WTC11 (cell line): ENCODE data around the gene CHCT1.

Experiments used
- CTCF ChIP-seq: fragments of 200-600 bp; IDR thresholded peaks from 2 replicates; pipeline ENCODE4 v1.8.0; 2022; ENCODE audit warnings: antibody characterized with exemption
- E2F1 ChIP-seq: sonication (generic); formaldehyde crosslinking; IDR thresholded peaks from 2 replicates; pipeline ENCODE4 v1.8.0; 2022; ENCODE audit warnings: mild to moderate bottlenecking, missing genetic modification reagents
- FOXP1 ChIP-seq: sonication (generic); formaldehyde crosslinking; IDR thresholded peaks from 2 replicates; pipeline ENCODE4 v1.8.0; 2022; ENCODE audit warnings: missing genetic modification reagents, mild to moderate bottlenecking, moderate library complexity, borderline replicate concordance
- IRF2 ChIP-seq: sonication (generic); formaldehyde crosslinking; IDR thresholded peaks from 2 replicates; pipeline ENCODE4 v1.8.0; 2022; ENCODE audit warnings: low read depth, missing genetic modification reagents, borderline replicate concordance
- MAX ChIP-seq: sonication (generic); formaldehyde crosslinking; IDR thresholded peaks from 2 replicates; pipeline ENCODE4 v1.8.0; 2022; ENCODE audit warnings: mild to moderate bottlenecking, missing genetic modification reagents
- NFYB ChIP-seq: sonication (generic); formaldehyde crosslinking; conservative IDR thresholded peaks from 2 replicates; pipeline ENCODE4 v1.8.0; 2022; ENCODE audit warnings: low read depth, missing genetic modification reagents
- USF1 ChIP-seq: sonication (generic); formaldehyde crosslinking; IDR thresholded peaks from 2 replicates; pipeline ENCODE4 v1.8.0; 2022; ENCODE audit warnings: mild to moderate bottlenecking, missing genetic modification reagents

- TF ChIP-seq E2F1 (CRISPR knock-in tag) (no peak), CTCF (no peak), IRF2 (CRISPR knock-in tag) (no peak), MAX (no peak), USF1 (CRISPR knock-in tag) (no peak), NFYB (CRISPR knock-in tag) (no peak), FOXP1 (no peak)
Observed at GRCh38 chr17:60393840-60394723, 28.2 kb upstream of the CHCT1 start.
